A549 (cell line): ENCODE results near the gene PAX3. TPM values are rescaled to one million over a fixed set of nuclear protein-coding genes. Genes with fewer than 3 reads are reported as not detected.

Experiments used
- ATAC-seq, 2 experiments: fragments of 200-7000 bp in 1 of 2; fragments of >200 bp in 1 of 2; cut with Nextera tagmentation in 1 of 2; cut with Tn5 transposase in 1 of 2; 3 replicates each; pipeline versions ENCODE4 v1.8.0 to v1.9.1; 2018 to 2020; ENCODE audit warnings: mild to moderate bottlenecking in 1 of 2, moderate library complexity in 1 of 2
- CTCF ChIA-PET: fragments of 300-600 bp; sonication (Branson Sonifier 250); formaldehyde crosslinking; extraction: SDS; loops from one replicate; lab custom pipeline; 2021; ENCODE audit warnings: antibody characterized with exemption, inconsistent platforms; lab: Yijun Ruan, JAX
- POLR2A ChIA-PET: fragments of 350-600 bp; formaldehyde crosslinking; extraction: SDS; loops from one replicate; lab custom pipeline; 2021; ENCODE audit warnings: antibody characterized with exemption, inconsistent platforms; lab: Yijun Ruan, JAX
- DNase-seq, 2 experiments: peaks; one replicate each; pipeline versions ENCODE4 v3.0.0 to v3.0.0-alpha.2; 2011 to 2016; ENCODE audit warnings: low read depth in 1 of 2, low spot score in 1 of 2
- FAIRE-seq: peaks from 2 replicates; lab custom pipeline; 2011; peaks lifted over from hg19 to GRCh38; lab: Jason Lieb, UNC
- H3K27ac ChIP-seq, 2 experiments: fragments of >200 bp; sonication (Bioruptor Twin); formaldehyde crosslinking; 3 replicates each; pipeline ENCODE4 v1.5.1; 2016 to 2017
- H3K4me1 ChIP-seq: fragments of >200 bp; sonication (Bioruptor Twin); formaldehyde crosslinking; 3 replicates; pipeline ENCODE4 v1.6.1; 2016
- H3K4me2 ChIP-seq: fragments of >200 bp; sonication (Bioruptor Twin); formaldehyde crosslinking; 3 replicates; pipeline ENCODE4 v1.6.1; 2016
- H3K4me3 ChIP-seq: fragments of >200 bp; sonication (Bioruptor Twin); formaldehyde crosslinking; 3 replicates; pipeline ENCODE4 v1.5.1; 2016
- H3K9me3 ChIP-seq: fragments of >200 bp; sonication (Bioruptor Twin); formaldehyde crosslinking; 3 replicates; pipeline ENCODE4 v1.6.1; 2016
- CBX2 ChIP-seq: fragments of 200-600 bp; sonication (generic); IDR thresholded peaks from 2 replicates; pipeline ENCODE4 v1.6.1; 2016; ENCODE audit warnings: low read depth, mild to moderate bottlenecking, borderline replicate concordance
- CTCF ChIP-seq: fragments of >200 bp; sonication (Bioruptor Twin); formaldehyde crosslinking; IDR thresholded peaks from 3 replicates; pipeline ENCODE4 v1.5.1; 2016
- EHF ChIP-seq: fragments of 250-450 bp; sonication (Bioruptor Pico); IDR thresholded peaks from 2 replicates; pipeline ENCODE4 v1.5.0; 2020; ENCODE audit warnings: mild to moderate bottlenecking
- EHMT2 ChIP-seq: fragments of 200-600 bp; sonication (generic); IDR thresholded peaks from 2 replicates; pipeline ENCODE4 v1.6.1; 2016; ENCODE audit warnings: antibody characterized with exemption, low read depth, mild to moderate bottlenecking, moderate library complexity
- ELK1 ChIP-seq: fragments of 150-350 bp; IDR thresholded peaks from 2 replicates; pipeline ENCODE4 v1.6.1; 2014; ENCODE audit warnings: low read depth, mild to moderate bottlenecking, low read length
- FOSB ChIP-seq: fragments of 250-450 bp; sonication (Bioruptor Pico); IDR thresholded peaks from 2 replicates; pipeline ENCODE4 v1.5.0; 2020; ENCODE audit warnings: mild to moderate bottlenecking, moderate library complexity
- HEYL ChIP-seq: fragments of 250-450 bp; sonication (Bioruptor Pico); IDR thresholded peaks from 2 replicates; pipeline ENCODE4 v1.8.0; 2021; ENCODE audit warnings: mild to moderate bottlenecking, moderate library complexity
- JUN ChIP-seq, 2 experiments: fragments of >200 bp; sonication (Bioruptor Twin); formaldehyde crosslinking; IDR thresholded peaks; 2 replicates in 1 of 2; 3 replicates in 1 of 2; pipeline ENCODE4 v1.6.1; 2016 to 2017
- MAZ ChIP-seq: fragments of 150-350 bp; IDR thresholded peaks from 2 replicates; pipeline ENCODE4 v1.6.1; 2014; ENCODE audit warnings: antibody characterized with exemption, low read depth, low read length, borderline replicate concordance
- USF2 ChIP-seq: fragments of 450-650 bp; IDR thresholded peaks from 2 replicates; pipeline ENCODE4 v1.6.1; 2014; ENCODE audit warnings: antibody characterized with exemption
- ZC3H11A ChIP-seq: fragments of 450-650 bp; IDR thresholded peaks from 2 replicates; pipeline ENCODE4 v1.6.1; 2014; ENCODE audit warnings: antibody characterized with exemption, mild to moderate bottlenecking
- ZFP36 ChIP-seq: fragments of 450-650 bp; IDR thresholded peaks from 2 replicates; pipeline ENCODE4 v1.6.1; 2014; ENCODE audit warnings: borderline replicate concordance; ENCODE audit not compliant: partially characterized antibody
- ZNF302 ChIP-seq: fragments of 250-450 bp; sonication (Bioruptor Pico); IDR thresholded peaks from 2 replicates; pipeline ENCODE4 v1.9.0; 2021; ENCODE audit warnings: inconsistent platforms, mild to moderate bottlenecking, moderate library complexity
- ZSCAN20 ChIP-seq: fragments of 250-450 bp; sonication (Bioruptor Pico); IDR thresholded peaks from 2 replicates; pipeline ENCODE4 v1.8.0; 2022; ENCODE audit warnings: mild to moderate bottlenecking, moderate library complexity
- WGBS: methylation state at CpG from one replicate; pipeline ENCODE4 v1.1.6; 2017; ENCODE audit errors: missing lambda C conversion rate; 5-methylcytosine and 5-hydroxymethylcytosine counted together
- polyA plus RNA-seq, 4 experiments: library from polyadenylated mRNA; depleted of rRNA in 3 of 4; stranded (reverse); fragments of >200 nt; fragmentation: RNase III in 1 of 4; extraction: RNeasy Plus Mini Kit Qiagen cat#74134 plus additional on column Dnase treatment in 1 of 4; gene quantifications; 2 replicates in 3 of 4; 3 replicates in 1 of 4; pipeline ENCODE4 v1.2.3, GENCODE V29; 2011 to 2017
- TF ChIP-seq, protein P1 (sequence below): fragments of >200 bp; sonication (Bioruptor Twin); formaldehyde crosslinking; IDR thresholded peaks from 3 replicates; pipeline ENCODE4 v1.6.1; 2016
- TF ChIP-seq, protein P2 (sequence below): IDR thresholded peaks from 2 replicates; pipeline ENCODE4 v1.6.1; 2012; ENCODE audit warnings: low read depth, borderline replicate concordance
- TF ChIP-seq, protein P3 (sequence below): IDR thresholded peaks from 2 replicates; pipeline ENCODE4 v1.6.1; 2012
- TF ChIP-seq, protein P4 (sequence below): fragments of >200 bp; sonication (Bioruptor Twin); formaldehyde crosslinking; IDR thresholded peaks from 2 replicates; pipeline ENCODE4 v1.6.1; 2016

PAX3 gene
- polyA plus RNA-seq, 2 of the 4 experiments (the other 2 are of a cell fraction), result not detected

GRCh38 chr2:222169346-222169745 is 129.5 kb downstream of the PAX3 start:
- Histone ChIP-seq H3K27ac (no peak overlapping the region), H3K4me2 (no peak overlapping the region), H3K4me3 (no peak overlapping the region), H3K4me1 (no peaks in the 10 kb centered on the region), H3K9me3 (no peaks in the 10 kb centered on the region)
- ChIA-PET POLR2A (interaction anchor here (0.6 kb wide), 1 partner anchor 229 kb away, joined by 3 read pairs; no protein-coding TSS in a partner anchor), CTCF (no interaction called here)
- FAIRE-seq (no peak), DNase-seq (no peak), ATAC-seq (no peak)
- 0% methylated on average over 4 of the region's 4 CpGs for WGBS
- TF ChIP-seq, protein P1, sequence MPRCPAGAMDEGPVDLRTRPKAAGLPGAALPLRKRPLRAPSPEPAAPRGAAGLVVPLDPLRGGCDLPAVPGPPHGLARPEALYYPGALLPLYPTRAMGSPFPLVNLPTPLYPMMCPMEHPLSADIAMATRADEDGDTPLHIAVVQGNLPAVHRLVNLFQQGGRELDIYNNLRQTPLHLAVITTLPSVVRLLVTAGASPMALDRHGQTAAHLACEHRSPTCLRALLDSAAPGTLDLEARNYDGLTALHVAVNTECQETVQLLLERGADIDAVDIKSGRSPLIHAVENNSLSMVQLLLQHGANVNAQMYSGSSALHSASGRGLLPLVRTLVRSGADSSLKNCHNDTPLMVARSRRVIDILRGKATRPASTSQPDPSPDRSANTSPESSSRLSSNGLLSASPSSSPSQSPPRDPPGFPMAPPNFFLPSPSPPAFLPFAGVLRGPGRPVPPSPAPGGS, result no peak
- TF ChIP-seq ZNF302 (CRISPR knock-in tag) (no peak), ZFP36 (no peak), CBX2 (no peak), EHMT2 (no peak), CTCF (no peak), ZC3H11A (no peak)
- TF ChIP-seq, protein P2, sequence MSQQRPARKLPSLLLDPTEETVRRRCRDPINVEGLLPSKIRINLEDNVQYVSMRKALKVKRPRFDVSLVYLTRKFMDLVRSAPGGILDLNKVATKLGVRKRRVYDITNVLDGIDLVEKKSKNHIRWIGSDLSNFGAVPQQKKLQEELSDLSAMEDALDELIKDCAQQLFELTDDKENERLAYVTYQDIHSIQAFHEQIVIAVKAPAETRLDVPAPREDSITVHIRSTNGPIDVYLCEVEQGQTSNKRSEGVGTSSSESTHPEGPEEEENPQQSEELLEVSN, result no peak
- TF ChIP-seq, protein P3, sequence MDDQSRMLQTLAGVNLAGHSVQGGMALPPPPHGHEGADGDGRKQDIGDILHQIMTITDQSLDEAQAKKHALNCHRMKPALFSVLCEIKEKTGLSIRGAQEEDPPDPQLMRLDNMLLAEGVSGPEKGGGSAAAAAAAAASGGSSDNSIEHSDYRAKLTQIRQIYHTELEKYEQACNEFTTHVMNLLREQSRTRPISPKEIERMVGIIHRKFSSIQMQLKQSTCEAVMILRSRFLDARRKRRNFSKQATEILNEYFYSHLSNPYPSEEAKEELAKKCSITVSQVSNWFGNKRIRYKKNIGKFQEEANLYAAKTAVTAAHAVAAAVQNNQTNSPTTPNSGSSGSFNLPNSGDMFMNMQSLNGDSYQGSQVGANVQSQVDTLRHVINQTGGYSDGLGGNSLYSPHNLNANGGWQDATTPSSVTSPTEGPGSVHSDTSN, result no peak

GRCh38 chr2:222167762-222168161 is 131.0 kb downstream of the PAX3 start:
- Histone ChIP-seq H3K4me3 (no peak overlapping the region), H3K4me2 (no peak overlapping the region), H3K4me1 (no peaks in the 10 kb centered on the region), H3K9me3 (no peaks in the 10 kb centered on the region), H3K27ac (no peak overlapping the region)
- FAIRE-seq (no peak), ATAC-seq (no peak), DNase-seq (no peak)
- ChIA-PET CTCF (no interaction called here), POLR2A (no interaction called here)
- TF ChIP-seq CTCF (no peak), MAZ (no peak)
- TF ChIP-seq, protein P4, sequence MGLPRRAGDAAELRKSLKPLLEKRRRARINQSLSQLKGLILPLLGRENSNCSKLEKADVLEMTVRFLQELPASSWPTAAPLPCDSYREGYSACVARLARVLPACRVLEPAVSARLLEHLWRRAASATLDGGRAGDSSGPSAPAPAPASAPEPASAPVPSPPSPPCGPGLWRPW, result no peak
- 11% methylated on average over 8 of the region's 8 CpGs for WGBS

- Histone ChIP-seq H3K4me3 (no peak overlapping the region), H3K4me2 (no peak overlapping the region), H3K27ac (no peak overlapping the region), H3K9me3 (peaks cover 2% of the 10 kb centered on the region; the same call in 2 of the 3 replicates), H3K4me1 (no peaks in the 10 kb centered on the region)
- WGBS, result 15% methylated on average over 5 of the region's 5 CpGs
- ATAC-seq (no peak), DNase-seq (no peak), FAIRE-seq (no peak)
- CTCF ChIA-PET, result no interaction called here
- POLR2A ChIA-PET, result no interaction called here
- TF ChIP-seq ZC3H11A (no peak), FOSB (CRISPR knock-in tag) (no peak), USF2 (no peak), JUN (IDR thresholded peaks at IDR 0.05) (no peak), ZSCAN20 (CRISPR knock-in tag) (no peak), HEYL (CRISPR knock-in tag) (no peak), CTCF (no peak), ELK1 (no peak), EHF (CRISPR knock-in tag) (no peak)
- TF ChIP-seq, protein P1, result no peak
Observed at GRCh38 chr2:222160944-222161343, 137.9 kb downstream of the PAX3 start.
